ENCODE measurements around the gene BATF. TPM values are rescaled to one million over a fixed set of nuclear protein-coding genes. Genes with fewer than 3 reads are reported as not detected.
A peak's percentile ranks its signal among the peaks of the same experiment; 100 is the strongest.

Gene BATF
- total RNA-seq, 4 donors from 2014 or later, result 2.7 TPM; not detected in 2

DNA sequence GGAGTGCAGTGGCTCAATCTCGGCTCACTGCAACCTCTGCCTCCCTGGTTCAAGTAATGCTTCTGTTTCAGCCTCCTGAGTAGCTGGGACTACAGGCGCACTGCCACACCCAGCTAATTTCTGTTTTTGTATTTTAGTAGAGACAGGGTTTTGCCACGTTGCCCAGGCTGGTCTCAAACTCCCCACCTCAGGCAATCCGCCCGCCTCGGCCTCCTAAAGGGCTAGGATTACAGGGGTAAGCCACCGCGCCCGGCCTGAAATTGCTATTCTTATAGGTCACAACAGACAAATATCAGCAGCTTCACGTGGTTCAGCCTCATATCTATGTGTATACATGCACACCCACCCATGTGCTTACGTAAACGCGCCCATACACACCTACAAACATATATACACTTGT, 23.6 kb downstream of the BATF start:
- H3K9me3 ChIP-seq, result no peaks in the 10 kb centered on the region
- no peaks in the 10 kb centered on the region for H3K27me3 ChIP-seq
- H3K4me1 ChIP-seq, result peaks cover 0 to 29% (median 6%) of the 10 kb centered on the region in 4 donors
- in situ Hi-C loops (cut with MboI; ENCODE audit: low pct_ligation_motif_present in 1 of 4, low pct_unique_long_range_greater_than_20kb in 1 of 4, low sequenced_read_pairs in 3 of 4), result no loop called here
- H3K36me3 ChIP-seq, result no peaks in the 10 kb centered on the region
- no peak for DNase-seq
- H3K4me3 ChIP-seq, result no peak overlapping the region
- H3K27ac ChIP-seq, result no peak overlapping the region
- 82% methylated on average over 13 of the region's 13 CpGs; no CpG with 5 or more reads in 1 of the 2 donors for WGBS, 2 donors (ENCODE audit: low coverage in 1 of 2)
- intact Hi-C loops (cut with DNase I; ENCODE audit: low total_unique reads), result no loop called here
- TF ChIP-seq EP300 (IDR thresholded peaks at IDR 0.05; ENCODE audit: low read depth) (no peak), POLR2AphosphoS5 (IDR thresholded peaks at IDR 0.05) (no peak), POLR2A (IDR thresholded peaks at IDR 0.05) (no peak)
- TF ChIP-seq, protein P1, sequence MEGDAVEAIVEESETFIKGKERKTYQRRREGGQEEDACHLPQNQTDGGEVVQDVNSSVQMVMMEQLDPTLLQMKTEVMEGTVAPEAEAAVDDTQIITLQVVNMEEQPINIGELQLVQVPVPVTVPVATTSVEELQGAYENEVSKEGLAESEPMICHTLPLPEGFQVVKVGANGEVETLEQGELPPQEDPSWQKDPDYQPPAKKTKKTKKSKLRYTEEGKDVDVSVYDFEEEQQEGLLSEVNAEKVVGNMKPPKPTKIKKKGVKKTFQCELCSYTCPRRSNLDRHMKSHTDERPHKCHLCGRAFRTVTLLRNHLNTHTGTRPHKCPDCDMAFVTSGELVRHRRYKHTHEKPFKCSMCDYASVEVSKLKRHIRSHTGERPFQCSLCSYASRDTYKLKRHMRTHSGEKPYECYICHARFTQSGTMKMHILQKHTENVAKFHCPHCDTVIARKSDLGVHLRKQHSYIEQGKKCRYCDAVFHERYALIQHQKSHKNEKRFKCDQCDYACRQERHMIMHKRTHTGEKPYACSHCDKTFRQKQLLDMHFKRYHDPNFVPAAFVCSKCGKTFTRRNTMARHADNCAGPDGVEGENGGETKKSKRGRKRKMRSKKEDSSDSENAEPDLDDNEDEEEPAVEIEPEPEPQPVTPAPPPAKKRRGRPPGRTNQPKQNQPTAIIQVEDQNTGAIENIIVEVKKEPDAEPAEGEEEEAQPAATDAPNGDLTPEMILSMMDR (IDR thresholded peaks at IDR 0.05), result no peak

DNA sequence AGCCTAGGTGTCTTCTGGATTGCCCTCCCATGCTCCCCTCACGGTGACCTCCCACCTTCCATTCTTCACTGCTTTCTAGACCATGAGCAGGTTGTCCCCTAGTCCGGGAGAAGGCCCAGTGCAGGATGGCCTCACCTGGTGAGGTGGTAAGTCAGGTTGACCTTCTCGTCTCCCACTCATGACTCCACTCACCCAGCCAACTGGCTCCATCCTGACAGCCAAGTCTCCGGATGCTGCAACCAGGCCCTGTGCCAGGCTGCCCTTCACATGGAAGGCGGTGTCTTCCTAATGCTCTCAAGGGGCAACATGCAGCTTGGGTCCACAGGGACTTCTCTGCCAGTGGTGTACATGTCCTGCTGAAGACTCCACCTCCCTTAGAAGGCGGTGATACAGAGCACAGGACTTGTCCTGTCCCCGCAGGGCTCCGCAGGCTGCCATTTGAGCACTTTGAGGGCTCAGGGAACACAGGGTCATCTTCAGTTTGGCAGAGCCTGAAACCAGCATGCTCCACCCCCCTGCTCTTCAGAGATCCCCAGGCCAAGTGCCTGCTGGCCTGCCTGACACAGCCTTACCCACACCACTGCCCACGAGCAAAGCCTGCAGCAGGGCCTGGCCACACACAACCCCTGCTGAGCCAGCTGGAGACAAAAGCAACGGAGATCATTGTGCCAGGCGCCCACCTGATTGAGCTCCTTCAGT, 25.4 kb downstream of the BATF start:
- Histone ChIP-seq H3K9me3 (no peaks in the 10 kb centered on the region), H3K4me1 (peaks cover 0 to 25% (median 1%) of the 10 kb centered on the region in 4 donors), H3K36me3 (no peaks in the 10 kb centered on the region), H3K27ac (no peak overlapping the region), H3K4me3 (no peak overlapping the region), H3K27me3 (no peaks in the 10 kb centered on the region)
- in situ Hi-C loops (cut with MboI; ENCODE audit: low pct_ligation_motif_present in 1 of 4, low pct_unique_long_range_greater_than_20kb in 1 of 4, low sequenced_read_pairs in 3 of 4) (no loop called here), intact Hi-C loops (cut with DNase I; ENCODE audit: low total_unique reads) (no loop called here)
- TF ChIP-seq POLR2AphosphoS5 (IDR thresholded peaks at IDR 0.05) (no peak), EP300 (IDR thresholded peaks at IDR 0.05; ENCODE audit: low read depth) (no peak), POLR2A (IDR thresholded peaks at IDR 0.05) (no peak)
- TF ChIP-seq, protein P1 (IDR thresholded peaks at IDR 0.05), result no peak
- DNase-seq, result no peak
- WGBS, 2 donors (ENCODE audit: low coverage in 1 of 2), result 83 to 100% methylated on average over 2 to 10 of the region's 11 CpGs

DNA sequence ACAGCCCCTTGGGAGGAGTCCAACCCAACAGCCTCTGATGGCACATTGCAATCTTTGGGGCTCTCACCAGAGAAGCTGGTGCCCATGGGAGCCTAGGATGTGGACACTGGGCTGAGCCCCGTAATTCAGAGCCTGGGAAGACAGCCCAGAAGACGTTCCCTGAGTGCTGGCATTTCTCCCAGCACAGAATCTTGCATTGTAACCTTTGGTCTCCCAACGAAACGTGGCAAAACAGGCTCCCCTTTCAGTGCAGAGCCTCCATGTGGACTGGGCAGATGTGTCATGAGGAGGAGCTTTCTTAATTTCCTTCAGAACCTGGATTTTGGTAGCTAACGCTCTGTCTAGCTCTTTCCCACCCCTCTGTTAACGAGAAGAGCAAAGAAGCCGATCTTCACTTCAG, 26.3 kb downstream of the BATF start:
- 39 to 56% methylated on average over 2 to 6 of the region's 7 CpGs for WGBS, 2 donors (ENCODE audit: low coverage in 1 of 2)
- Histone ChIP-seq H3K9me3 (no peaks in the 10 kb centered on the region), H3K4me3 (no peak overlapping the region), H3K27me3 (no peaks in the 10 kb centered on the region), H3K4me1 (peaks cover 0 to 21% (median 0%) of the 10 kb centered on the region in 4 donors), H3K36me3 (no peaks in the 10 kb centered on the region), H3K27ac (no peak overlapping the region)
- peak; percentile 51 for DNase-seq
- TF ChIP-seq, protein P1 (IDR thresholded peaks at IDR 0.05), result no peak
- TF ChIP-seq POLR2A (IDR thresholded peaks at IDR 0.05), result no peak
- TF ChIP-seq POLR2AphosphoS5 (IDR thresholded peaks at IDR 0.05), result no peak
- TF ChIP-seq EP300 (IDR thresholded peaks at IDR 0.05; ENCODE audit: low read depth), result no peak
- in situ Hi-C loops (cut with MboI; ENCODE audit: low pct_ligation_motif_present in 1 of 4, low pct_unique_long_range_greater_than_20kb in 1 of 4, low sequenced_read_pairs in 3 of 4) (no loop called here), intact Hi-C loops (cut with DNase I; ENCODE audit: low total_unique reads) (no loop called here)

DNA sequence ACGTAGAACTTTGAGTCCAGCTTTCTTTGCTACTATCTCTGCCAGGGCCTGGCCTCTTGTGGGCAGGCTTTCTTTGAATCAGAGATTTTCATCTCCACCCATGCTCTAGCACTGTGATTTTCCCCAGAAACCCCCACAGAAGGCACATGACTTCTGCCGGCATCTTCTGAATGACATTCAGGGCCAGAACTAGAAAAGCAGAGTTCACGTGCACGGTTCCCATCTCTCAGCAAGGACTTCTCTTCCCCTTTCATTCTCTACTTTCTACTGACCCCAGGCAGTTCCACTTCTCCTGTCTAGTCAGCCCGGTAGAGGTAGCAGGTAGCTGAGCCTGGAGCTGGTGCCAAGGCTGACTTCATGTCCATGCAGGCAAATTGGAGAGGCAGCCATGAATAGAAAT, 26.9 kb downstream of the BATF start:
- Histone ChIP-seq H3K9me3 (no peaks in the 10 kb centered on the region), H3K27ac (no peak overlapping the region), H3K4me1 (peaks cover 0 to 17% (median 0%) of the 10 kb centered on the region in 4 donors), H3K36me3 (no peaks in the 10 kb centered on the region), H3K27me3 (no peaks in the 10 kb centered on the region), H3K4me3 (no peak overlapping the region)
- WGBS, 2 donors (ENCODE audit: low coverage in 1 of 2), result 70 to 75% methylated on average over 4 to 5 of the region's 5 CpGs
- intact Hi-C loops (cut with DNase I; ENCODE audit: low total_unique reads) (no loop called here), in situ Hi-C loops (cut with MboI; ENCODE audit: low pct_ligation_motif_present in 1 of 4, low pct_unique_long_range_greater_than_20kb in 1 of 4, low sequenced_read_pairs in 3 of 4) (no loop called here)
- DNase-seq, result no peak
- TF ChIP-seq EP300 (IDR thresholded peaks at IDR 0.05; ENCODE audit: low read depth) (no peak), POLR2AphosphoS5 (IDR thresholded peaks at IDR 0.05) (no peak), POLR2A (IDR thresholded peaks at IDR 0.05) (no peak)
- TF ChIP-seq, protein P1 (IDR thresholded peaks at IDR 0.05), result no peak

All from transverse colon (tissue), 4 donors.